GM21447 (cell line): Measurements from ENCODE around the gene BICDL2.
"Not testable (repeated sequence)": the region's sequence is repeated elsewhere in the genome, so short reads cannot be mapped to it uniquely, and the experiment has no call there.

Experiments used
- ATAC-seq: cut with Tn5 transposase; IDR thresholded peaks from one replicate; pipeline ENCODE4 v1.9.1; 2021; ENCODE audit not compliant: unreplicated experiment

The BICDL2 gene

GRCh38 chr16:3065742-3066439, 29.1 kb upstream of the BICDL2 start:
- ATAC-seq, result no peak

GRCh38 chr16:3065069-3065741, 28.5 kb upstream of the BICDL2 start, which contains the start of gene IL32:
Gene IL32 (plus strand): TSS chr16:3065640. CDS start chr16:3065812, 172 bp downstream.
- no peak for ATAC-seq

GRCh38 chr16:3063625-3064386, 27.1 kb upstream of the BICDL2 start:
- no peak for ATAC-seq

GRCh38 chr16:3062553-3062952, 25.8 kb upstream of the BICDL2 start:
- no peak for ATAC-seq

- no peak for ATAC-seq
Observed at GRCh38 chr16:3060339-3061127, 23.8 kb upstream of the BICDL2 start.

- ATAC-seq, result no peak
Observed at GRCh38 chr16:3059723-3060242, 23.0 kb upstream of the BICDL2 start.

GRCh38 chr16:3059041-3059722, 22.4 kb upstream of the BICDL2 start:
- ATAC-seq, result peak; percentile 72

- peak; percentile 27 for ATAC-seq
Observed at GRCh38 chr16:3058139-3059030, 21.6 kb upstream of the BICDL2 start.

GRCh38 chr16:3057181-3058138, 20.7 kb upstream of the BICDL2 start:
- ATAC-seq, result no peak

- no peak for ATAC-seq
Observed at GRCh38 chr16:3056336-3057180, 19.8 kb upstream of the BICDL2 start.

GRCh38 chr16:3055734-3056115, 19.0 kb upstream of the BICDL2 start:
- ATAC-seq, result not testable (repeated sequence)

GRCh38 chr16:3054965-3055733, 18.4 kb upstream of the BICDL2 start:
- ATAC-seq, result no peak

- ATAC-seq, result not testable (repeated sequence)
Observed at GRCh38 chr16:3053330-3053710, 16.6 kb upstream of the BICDL2 start.

GRCh38 chr16:3052571-3053329, 16.0 kb upstream of the BICDL2 start:
- not testable (repeated sequence) for ATAC-seq

- no peak for ATAC-seq
Observed at GRCh38 chr16:3051494-3051893, 14.8 kb upstream of the BICDL2 start.

GRCh38 chr16:3051009-3051408, 14.3 kb upstream of the BICDL2 start:
- no peak for ATAC-seq
